WERI-Rb-1 (cell line): ENCODE measurements around the gene RNF166.

Experiments
- DNase-seq: peaks from one replicate; pipeline ENCODE4 v3.0.0-alpha.2; 2020
- H3K27ac ChIP-seq: fragments of 250-450 bp; sonication (Bioruptor Pico); 2 replicates; pipeline ENCODE4 v1.5.1; 2020; ENCODE audit warnings: mild to moderate bottlenecking, moderate library complexity
- H3K27me3 ChIP-seq: fragments of 250-450 bp; sonication (Bioruptor Pico); 2 replicates; pipeline ENCODE4 v1.5.1; 2021; ENCODE audit warnings: mild to moderate bottlenecking, low read depth, moderate library complexity; ENCODE audit not compliant: insufficient read depth, severe bottlenecking
- H3K36me3 ChIP-seq: fragments of 250-450 bp; sonication (Bioruptor Pico); 2 replicates; pipeline ENCODE4 v1.5.1; 2020; ENCODE audit warnings: mild to moderate bottlenecking, moderate library complexity
- H3K4me3 ChIP-seq: 2 replicates; pipeline ENCODE4 v1.5.1; 2011; ENCODE audit warnings: low read depth, mild to moderate bottlenecking, control low read depth, low read length
- H3K9me3 ChIP-seq: fragments of 250-450 bp; sonication (Bioruptor Pico); 2 replicates; pipeline ENCODE4 v1.5.1; 2021; ENCODE audit warnings: mild to moderate bottlenecking, moderate library complexity; ENCODE audit not compliant: severe bottlenecking
- TF ChIP-seq, protein P1 (sequence below): IDR thresholded peaks from 2 replicates; pipeline ENCODE4 v1.5.1; 2011; ENCODE audit warnings: low read depth, mild to moderate bottlenecking, control low read depth, inconsistent platforms, low read length

The RNF166 gene

DNA sequence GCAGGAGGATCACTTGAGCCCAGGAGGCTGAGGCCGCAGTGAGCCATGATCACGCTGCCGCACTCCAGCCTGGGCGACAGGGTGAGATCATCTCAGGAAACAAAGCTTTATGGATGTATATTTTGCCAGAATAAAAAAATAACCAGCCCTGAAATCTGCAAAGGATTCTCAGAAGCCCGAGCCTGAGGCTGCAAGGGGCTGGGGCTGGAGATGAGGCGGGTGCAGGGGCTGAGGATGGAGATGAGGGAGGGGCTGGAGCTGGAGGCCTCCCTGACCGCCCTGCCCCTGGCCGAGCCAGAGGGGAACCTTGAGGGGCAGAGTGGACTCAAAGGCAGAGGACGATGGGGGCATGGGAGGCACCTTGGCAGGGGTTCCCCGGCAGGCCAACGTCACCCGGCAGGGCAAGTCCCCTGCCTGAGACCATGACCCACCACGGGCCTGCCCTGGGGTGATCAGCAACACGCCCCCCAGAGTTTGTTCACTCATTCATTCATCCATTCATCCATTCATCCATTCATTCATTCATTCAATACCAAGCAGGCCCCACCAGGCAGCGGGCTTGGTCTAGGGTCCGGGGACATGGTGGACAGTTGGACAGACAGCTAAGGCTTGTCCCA is 46.3 kb upstream of the RNF166 start:
- Histone ChIP-seq H3K36me3 (no peaks in the 10 kb centered on the region), H3K27me3 (no peaks in the 10 kb centered on the region), H3K27ac (no peak overlapping the region), H3K4me3 (no peak overlapping the region), H3K9me3 (no peaks in the 10 kb centered on the region)
- TF ChIP-seq, protein P1, sequence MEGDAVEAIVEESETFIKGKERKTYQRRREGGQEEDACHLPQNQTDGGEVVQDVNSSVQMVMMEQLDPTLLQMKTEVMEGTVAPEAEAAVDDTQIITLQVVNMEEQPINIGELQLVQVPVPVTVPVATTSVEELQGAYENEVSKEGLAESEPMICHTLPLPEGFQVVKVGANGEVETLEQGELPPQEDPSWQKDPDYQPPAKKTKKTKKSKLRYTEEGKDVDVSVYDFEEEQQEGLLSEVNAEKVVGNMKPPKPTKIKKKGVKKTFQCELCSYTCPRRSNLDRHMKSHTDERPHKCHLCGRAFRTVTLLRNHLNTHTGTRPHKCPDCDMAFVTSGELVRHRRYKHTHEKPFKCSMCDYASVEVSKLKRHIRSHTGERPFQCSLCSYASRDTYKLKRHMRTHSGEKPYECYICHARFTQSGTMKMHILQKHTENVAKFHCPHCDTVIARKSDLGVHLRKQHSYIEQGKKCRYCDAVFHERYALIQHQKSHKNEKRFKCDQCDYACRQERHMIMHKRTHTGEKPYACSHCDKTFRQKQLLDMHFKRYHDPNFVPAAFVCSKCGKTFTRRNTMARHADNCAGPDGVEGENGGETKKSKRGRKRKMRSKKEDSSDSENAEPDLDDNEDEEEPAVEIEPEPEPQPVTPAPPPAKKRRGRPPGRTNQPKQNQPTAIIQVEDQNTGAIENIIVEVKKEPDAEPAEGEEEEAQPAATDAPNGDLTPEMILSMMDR, result no peak
- no peak for DNase-seq

DNA sequence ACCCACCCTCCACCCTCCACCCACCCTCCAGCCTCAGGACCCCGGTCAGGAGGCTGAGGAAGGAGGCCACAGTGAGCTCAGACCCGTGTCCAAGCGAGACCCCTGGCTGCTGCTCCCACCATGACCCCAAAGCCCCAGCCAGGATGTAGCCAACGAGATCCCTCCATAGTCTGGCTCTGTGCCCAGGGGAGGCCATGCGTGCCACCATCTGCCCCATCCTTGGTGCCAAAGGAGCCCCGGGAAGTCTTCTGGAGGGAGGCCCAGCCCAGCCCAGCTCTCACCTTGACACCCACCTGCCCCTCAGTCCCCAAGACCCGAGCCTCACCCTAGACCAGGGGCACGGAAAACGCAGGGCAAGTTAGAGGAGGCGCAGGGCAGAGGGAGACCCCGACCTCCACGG is 44.6 kb upstream of the RNF166 start:
- H3K4me3 ChIP-seq, result no peak overlapping the region
- H3K9me3 ChIP-seq, result no peaks in the 10 kb centered on the region
- DNase-seq, result no peak
- H3K27ac ChIP-seq, result no peak overlapping the region
- TF ChIP-seq, protein P1, result no peak
- H3K36me3 ChIP-seq, result no peaks in the 10 kb centered on the region
- no peaks in the 10 kb centered on the region for H3K27me3 ChIP-seq

DNA sequence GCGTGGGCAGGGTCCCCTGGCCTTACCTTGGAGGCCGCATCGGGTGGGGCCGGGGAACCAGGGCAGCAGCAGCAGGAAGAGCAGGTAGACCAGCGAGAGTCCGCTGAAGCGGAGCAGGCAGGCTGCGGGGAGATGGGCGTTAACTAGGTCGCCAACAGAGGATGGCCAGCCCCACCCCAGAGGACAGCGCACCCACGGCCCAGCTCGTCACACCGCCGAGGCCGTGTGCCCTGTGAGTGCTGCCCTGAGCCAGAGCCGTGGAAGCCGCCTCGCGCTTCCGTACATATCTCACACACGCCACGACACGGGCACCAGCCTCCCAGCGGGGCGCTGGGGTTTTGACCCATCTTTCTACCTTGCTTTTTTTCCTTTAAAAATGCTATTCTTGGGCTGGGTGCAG is 43.1 kb upstream of the RNF166 start:
- TF ChIP-seq, protein P1, result no peak
- Histone ChIP-seq H3K36me3 (no peaks in the 10 kb centered on the region), H3K9me3 (no peaks in the 10 kb centered on the region), H3K4me3 (no peak overlapping the region), H3K27ac (no peak overlapping the region), H3K27me3 (no peaks in the 10 kb centered on the region)
- no peak for DNase-seq

DNA sequence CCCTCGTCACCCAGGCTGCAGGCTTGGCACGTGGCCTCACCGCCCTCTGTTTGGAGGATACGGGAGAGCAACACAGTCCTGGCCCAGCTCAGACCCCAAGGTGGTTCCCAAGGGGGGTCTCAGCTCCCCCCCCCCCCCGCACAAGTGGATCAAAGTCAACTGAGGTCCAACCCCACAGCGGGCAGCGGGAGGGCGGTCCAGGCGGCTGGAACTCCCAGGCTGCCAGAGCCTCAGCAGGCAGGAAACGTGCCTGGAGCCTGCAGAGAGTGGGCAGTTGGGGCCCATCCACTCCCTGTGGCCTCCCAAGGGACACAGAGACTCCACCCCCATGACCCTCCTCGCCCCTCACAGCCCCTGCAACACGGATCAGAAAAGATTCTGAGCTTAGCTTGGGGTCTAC is 42.2 kb upstream of the RNF166 start:
- no peak overlapping the region for H3K4me3 ChIP-seq
- H3K36me3 ChIP-seq, result no peaks in the 10 kb centered on the region
- TF ChIP-seq, protein P1, result no peak
- DNase-seq, result no peak
- H3K27ac ChIP-seq, result no peak overlapping the region
- H3K9me3 ChIP-seq, result no peaks in the 10 kb centered on the region
- no peaks in the 10 kb centered on the region for H3K27me3 ChIP-seq

DNA sequence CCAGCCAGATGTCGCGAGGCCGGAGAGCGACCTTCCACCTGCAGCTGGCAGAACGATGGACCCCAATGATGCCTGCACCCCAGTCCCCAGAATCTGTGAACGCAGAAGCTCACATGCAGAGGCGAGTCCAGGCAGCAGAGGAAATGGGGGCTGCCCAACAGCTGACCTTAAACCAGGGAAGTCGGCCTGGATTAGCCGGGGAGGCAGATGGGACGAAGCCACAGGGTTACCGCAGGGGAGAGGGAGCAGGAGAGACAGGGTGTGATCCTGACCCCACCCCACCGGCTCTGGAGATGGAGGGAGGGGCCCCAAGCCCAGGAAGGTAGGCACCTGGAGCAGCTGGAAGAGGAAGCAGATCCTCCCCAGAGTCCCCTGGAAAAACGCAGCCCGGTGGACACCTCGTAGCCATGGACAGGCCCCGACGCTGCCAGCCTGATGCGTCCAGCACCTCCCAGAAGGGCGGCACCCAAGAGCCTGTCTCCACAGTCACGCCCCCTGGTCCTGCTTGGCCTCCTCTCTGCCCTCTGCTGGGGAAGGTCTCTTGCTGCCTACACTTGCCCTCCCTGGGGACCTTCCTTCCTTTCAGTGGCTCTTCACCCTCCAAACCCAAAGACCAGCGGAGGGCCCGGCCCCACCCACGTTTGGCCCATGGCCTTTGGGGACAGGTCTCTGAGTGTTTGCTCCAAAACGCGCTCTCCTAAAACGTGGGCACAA is 41.5 kb upstream of the RNF166 start:
- Histone ChIP-seq H3K27ac (peak overlapping the region; percentile 52), H3K9me3 (no peaks in the 10 kb centered on the region), H3K36me3 (no peaks in the 10 kb centered on the region), H3K4me3 (no peak overlapping the region), H3K27me3 (no peaks in the 10 kb centered on the region)
- peak; percentile 74 for DNase-seq
- TF ChIP-seq, protein P1, result peak; percentile 65
